Measurements from ENCODE around the gene ACOT9. TPM values are rescaled to one million over a fixed set of nuclear protein-coding genes. Genes with fewer than 3 reads are reported as not detected.
A peak's percentile ranks its signal among the peaks of the same experiment; 100 is the strongest.
"Not testable (repeated sequence)": the region's sequence is repeated elsewhere in the genome, so short reads cannot be mapped to it uniquely, and the experiment has no call there.

ACOT9 gene
- total RNA-seq, 1 donor from 2014 or later: 52.7 TPM

GRCh38 chrX:23779025-23779424, 35.9 kb upstream of the ACOT9 start:
- no peak overlapping the region for H3K4me3 Mint-ChIP-seq
- TF ChIP-seq, protein P1, sequence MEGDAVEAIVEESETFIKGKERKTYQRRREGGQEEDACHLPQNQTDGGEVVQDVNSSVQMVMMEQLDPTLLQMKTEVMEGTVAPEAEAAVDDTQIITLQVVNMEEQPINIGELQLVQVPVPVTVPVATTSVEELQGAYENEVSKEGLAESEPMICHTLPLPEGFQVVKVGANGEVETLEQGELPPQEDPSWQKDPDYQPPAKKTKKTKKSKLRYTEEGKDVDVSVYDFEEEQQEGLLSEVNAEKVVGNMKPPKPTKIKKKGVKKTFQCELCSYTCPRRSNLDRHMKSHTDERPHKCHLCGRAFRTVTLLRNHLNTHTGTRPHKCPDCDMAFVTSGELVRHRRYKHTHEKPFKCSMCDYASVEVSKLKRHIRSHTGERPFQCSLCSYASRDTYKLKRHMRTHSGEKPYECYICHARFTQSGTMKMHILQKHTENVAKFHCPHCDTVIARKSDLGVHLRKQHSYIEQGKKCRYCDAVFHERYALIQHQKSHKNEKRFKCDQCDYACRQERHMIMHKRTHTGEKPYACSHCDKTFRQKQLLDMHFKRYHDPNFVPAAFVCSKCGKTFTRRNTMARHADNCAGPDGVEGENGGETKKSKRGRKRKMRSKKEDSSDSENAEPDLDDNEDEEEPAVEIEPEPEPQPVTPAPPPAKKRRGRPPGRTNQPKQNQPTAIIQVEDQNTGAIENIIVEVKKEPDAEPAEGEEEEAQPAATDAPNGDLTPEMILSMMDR (IDR thresholded peaks at IDR 0.05): no peak
- TF ChIP-seq EZH2 (IDR thresholded peaks at IDR 0.05) (no peak), EZH2phosphoT487 (IDR thresholded peaks at IDR 0.05) (no peak)
- H3K27me3 ChIP-seq: no peaks in the 10 kb centered on the region
- H3K4me1 ChIP-seq: peaks cover 4% of the 10 kb centered on the region
- no peak for DNase-seq (ENCODE audit: low spot score)
- H2AFZ ChIP-seq (replicated peaks): no peak overlapping the region
- H3K36me3 ChIP-seq: no peaks in the 10 kb centered on the region
- no peak overlapping the region for H3K4me2 ChIP-seq
- H3K9me3 Mint-ChIP-seq: no peaks in the 10 kb centered on the region
- no peak overlapping the region for H3K9ac ChIP-seq
- H3K9me3 ChIP-seq (ENCODE audit: low read depth): no peaks in the 10 kb centered on the region
- H4K20me1 ChIP-seq (ENCODE audit: low read depth): no peaks in the 10 kb centered on the region
- peaks cover 3% of the 10 kb centered on the region for H3F3A ChIP-seq (ENCODE audit: low read depth)
- H3K79me2 ChIP-seq (ENCODE audit: low read depth): no peaks in the 10 kb centered on the region
- H3K36me3 Mint-ChIP-seq: peaks cover 2% of the 10 kb centered on the region
- H3K27ac Mint-ChIP-seq: no peak overlapping the region
- peaks cover 2% of the 10 kb centered on the region for H3K27me3 Mint-ChIP-seq (ENCODE audit: insufficient read depth, low read depth)
- H3K4me1 Mint-ChIP-seq: peaks cover 3% of the 10 kb centered on the region
- H3K27ac ChIP-seq: no peak overlapping the region
- H3K4me3 ChIP-seq: no peak overlapping the region

- no peak for DNase-seq (ENCODE audit: low spot score)
- Histone ChIP-seq H3K4me2 (no peak overlapping the region), H3K9ac (no peak overlapping the region), H3K9me3 (ENCODE audit: low read depth) (no peaks in the 10 kb centered on the region), H3K27ac (no peak overlapping the region), H3F3A (ENCODE audit: low read depth) (no peaks in the 10 kb centered on the region), H3K4me3 (no peak overlapping the region), H4K20me1 (ENCODE audit: low read depth) (no peaks in the 10 kb centered on the region), H3K79me2 (ENCODE audit: low read depth) (no peaks in the 10 kb centered on the region), H2AFZ (replicated peaks) (no peak overlapping the region), H3K36me3 (no peaks in the 10 kb centered on the region), H3K4me1 (no peaks in the 10 kb centered on the region), H3K27me3 (no peaks in the 10 kb centered on the region)
- Mint-ChIP-seq H3K4me1 (no peaks in the 10 kb centered on the region), H3K27me3 (ENCODE audit: insufficient read depth, low read depth) (peaks cover 2% of the 10 kb centered on the region), H3K36me3 (peaks cover 2% of the 10 kb centered on the region), H3K27ac (no peak overlapping the region), H3K9me3 (no peaks in the 10 kb centered on the region), H3K4me3 (no peak overlapping the region)
- TF ChIP-seq EZH2 (IDR thresholded peaks at IDR 0.05) (no peak), EZH2phosphoT487 (IDR thresholded peaks at IDR 0.05) (no peak)
- TF ChIP-seq, protein P1 (IDR thresholded peaks at IDR 0.05): no peak
Observed at GRCh38 chrX:23776363-23776762, 33.3 kb upstream of the ACOT9 start.

GRCh38 chrX:23773601-23774175, 30.6 kb upstream of the ACOT9 start:
- Histone ChIP-seq H3K9me3 (ENCODE audit: low read depth) (no peaks in the 10 kb centered on the region), H4K20me1 (ENCODE audit: low read depth) (no peaks in the 10 kb centered on the region), H3K27ac (no peak overlapping the region), H3K4me3 (no peak overlapping the region), H3K79me2 (ENCODE audit: low read depth) (no peaks in the 10 kb centered on the region), H3K36me3 (no peaks in the 10 kb centered on the region), H2AFZ (replicated peaks) (no peak overlapping the region), H3F3A (ENCODE audit: low read depth) (no peaks in the 10 kb centered on the region), H3K4me2 (no peak overlapping the region), H3K4me1 (no peaks in the 10 kb centered on the region), H3K27me3 (no peaks in the 10 kb centered on the region), H3K9ac (no peak overlapping the region)
- H3K4me3 Mint-ChIP-seq: no peak overlapping the region
- H3K9me3 Mint-ChIP-seq: no peaks in the 10 kb centered on the region
- no peaks in the 10 kb centered on the region for H3K4me1 Mint-ChIP-seq
- TF ChIP-seq EZH2 (IDR thresholded peaks at IDR 0.05) (no peak), EZH2phosphoT487 (IDR thresholded peaks at IDR 0.05) (no peak)
- TF ChIP-seq, protein P1 (IDR thresholded peaks at IDR 0.05): no peak
- H3K36me3 Mint-ChIP-seq: peaks cover 2% of the 10 kb centered on the region
- no peak for DNase-seq (ENCODE audit: low spot score)
- peaks cover 2% of the 10 kb centered on the region for H3K27me3 Mint-ChIP-seq (ENCODE audit: insufficient read depth, low read depth)
- H3K27ac Mint-ChIP-seq: no peak overlapping the region

DNA sequence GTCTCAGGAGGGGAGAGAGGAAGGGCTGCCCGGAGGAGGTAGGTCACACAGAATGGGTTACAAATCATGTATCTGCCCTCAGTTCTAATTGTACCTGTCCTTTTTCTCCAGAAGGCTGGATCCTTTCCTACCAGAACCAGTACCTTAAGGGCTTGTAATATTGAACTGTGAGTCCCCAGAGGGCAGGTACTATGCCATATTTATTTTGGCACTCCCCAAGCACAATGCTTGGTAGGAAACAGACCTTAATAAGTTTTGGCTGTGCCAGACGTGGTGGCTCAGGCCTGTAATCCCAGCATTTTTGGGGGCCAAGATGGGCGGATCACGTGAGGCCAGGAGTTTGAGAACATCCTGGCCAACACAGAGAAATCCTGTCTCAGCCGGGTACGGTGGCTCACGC, 28.0 kb upstream of the ACOT9 start:
- not testable (repeated sequence) for H3K79me2 ChIP-seq (ENCODE audit: low read depth); H3K27ac ChIP-seq; H3K4me3 Mint-ChIP-seq; H3F3A ChIP-seq (ENCODE audit: low read depth); H4K20me1 ChIP-seq (ENCODE audit: low read depth); H3K4me1 ChIP-seq; H3K27me3 Mint-ChIP-seq (ENCODE audit: insufficient read depth, low read depth); H3K36me3 ChIP-seq; H3K27me3 ChIP-seq; H3K9me3 Mint-ChIP-seq; H3K4me1 Mint-ChIP-seq; DNase-seq (ENCODE audit: low spot score); H3K4me2 ChIP-seq; H3K4me3 ChIP-seq; H2AFZ ChIP-seq (replicated peaks); H3K36me3 Mint-ChIP-seq; H3K9ac ChIP-seq; H3K9me3 ChIP-seq (ENCODE audit: low read depth)
- peak overlapping the region; percentile 21 for H3K27ac Mint-ChIP-seq
